Measurements from ENCODE around the gene OR1M1. TPM values are rescaled to one million over a fixed set of nuclear protein-coding genes. Genes with fewer than 3 reads are reported as not detected.
"Not testable (repeated sequence)": the region's sequence is repeated elsewhere in the genome, so short reads cannot be mapped to it uniquely, and the experiment has no call there.

Gene OR1M1
- total RNA-seq, 1 donor from 2014 or later = not detected

- DNase-seq; intact Hi-C loops (cut with micrococcal nuclease); ATAC-seq: not testable (repeated sequence)
These were observed 15.1 kb upstream of the OR1M1 start for GRCh38 chr19:9071720-9072119.

- no peak for DNase-seq
- intact Hi-C loops (cut with micrococcal nuclease) = no loop called here
- no peak for ATAC-seq
These were observed 13.1 kb upstream of the OR1M1 start for GRCh38 chr19:9073806-9074205.

- ATAC-seq (peak; percentile 88), DNase-seq (peak; percentile 58)
- intact Hi-C loops (cut with micrococcal nuclease) = no loop called here
These were observed 11.6 kb upstream of the OR1M1 start for GRCh38 chr19:9075064-9075949.

GRCh38 chr19:9076901-9077300, 10.0 kb upstream of the OR1M1 start:
- DNase-seq (no peak), ATAC-seq (no peak)
- intact Hi-C loops (cut with micrococcal nuclease) = no loop called here

- intact Hi-C loops (cut with micrococcal nuclease) = no loop called here
- ATAC-seq (no peak), DNase-seq (no peak)
These were observed 8.2 kb upstream of the OR1M1 start for GRCh38 chr19:9078651-9079050.

GRCh38 chr19:9107375-9107774, 20.5 kb downstream of the OR1M1 start, which contains the start of gene OR7G2:
Gene OR7G2, minus strand, starts transcription at chr19:9107475. Its CDS starts 4,232 bp downstream, at chr19:9103243.
- DNase-seq (no peak), ATAC-seq (no peak)
- intact Hi-C loops (cut with micrococcal nuclease) = no loop called here

- DNase-seq (no peak), ATAC-seq (no peak)
- intact Hi-C loops (cut with micrococcal nuclease) = no loop called here
These were observed 23.1 kb downstream of the OR1M1 start for GRCh38 chr19:9109959-9110358.

GRCh38 chr19:9115307-9115813, 28.5 kb downstream of the OR1M1 start, which contains the start of gene OR7G1:
Gene OR7G1, minus strand, starts transcription at chr19:9115763. Its CDS starts 0 bp downstream, at chr19:9115763.
- intact Hi-C loops (cut with micrococcal nuclease) = no loop called here
- DNase-seq = no peak
- no peak for ATAC-seq

GRCh38 chr19:9116547-9116946, 29.7 kb downstream of the OR1M1 start:
- ATAC-seq (no peak), DNase-seq (no peak)
- intact Hi-C loops (cut with micrococcal nuclease) = no loop called here

GRCh38 chr19:9126900-9127405, 40.1 kb downstream of the OR1M1 start, which contains the start of gene OR7G3:
Gene OR7G3, minus strand, starts transcription at chr19:9126950. Its CDS starts 0 bp downstream, at chr19:9126950.
- DNase-seq = no peak
- no peak for ATAC-seq
- intact Hi-C loops (cut with micrococcal nuclease) = no loop called here

- no peak for ATAC-seq
- DNase-seq = no peak
- intact Hi-C loops (cut with micrococcal nuclease) = no loop called here
These were observed 41.3 kb downstream of the OR1M1 start for GRCh38 chr19:9128171-9128570.

GRCh38 chr19:9130965-9131364, 44.1 kb downstream of the OR1M1 start:
- no peak for DNase-seq
- no peak for ATAC-seq
- intact Hi-C loops (cut with micrococcal nuclease) = no loop called here

- DNase-seq (no peak), ATAC-seq (no peak)
- intact Hi-C loops (cut with micrococcal nuclease) = no loop called here
These were observed 45.6 kb downstream of the OR1M1 start for GRCh38 chr19:9132422-9132821.

GRCh38 chr19:9139609-9140158, 52.8 kb downstream of the OR1M1 start:
- intact Hi-C loops (cut with micrococcal nuclease) = no loop called here
- ATAC-seq (peak; percentile 6), DNase-seq (no peak)

GRCh38 chr19:9140159-9140874, 53.5 kb downstream of the OR1M1 start, which contains the start of gene ZNF317:
Gene ZNF317, plus strand, starts transcription at chr19:9140397. Its CDS starts 15,620 bp downstream, at chr19:9156017.
- ATAC-seq (peak; percentile 98), DNase-seq (peak; percentile 94)
- intact Hi-C loops (cut with micrococcal nuclease) = no loop called here

- DNase-seq (no peak), ATAC-seq (no peak)
- intact Hi-C loops (cut with micrococcal nuclease) = no loop called here
These were observed 58.1 kb downstream of the OR1M1 start for GRCh38 chr19:9144920-9145319.
